Ascending aorta (tissue), 2 donors: ENCODE measurements around the gene PPM1A. TPM values are rescaled to one million over a fixed set of nuclear protein-coding genes. Genes with fewer than 3 reads are reported as not detected.

Experiments
- DNase-seq, 2 donors: peaks; one replicate each; pipeline ENCODE4 v3.0.0-alpha.2; 2019; ENCODE audit warnings: low spot score in 2 of 2
- H3K27ac ChIP-seq, 2 donors: fragments of 200-600 bp; sonication (generic); one replicate each; pipeline ENCODE4 v1.5.1; 2016 to 2017; ENCODE audit warnings: mild to moderate bottlenecking in 1 of 2
- H3K27me3 ChIP-seq: fragments of 200-600 bp; sonication (generic); one replicate; pipeline ENCODE4 v1.5.1; 2017
- H3K36me3 ChIP-seq, 2 donors: fragments of 200-600 bp; sonication (generic); one replicate each; pipeline ENCODE4 v1.5.1; 2016
- H3K4me1 ChIP-seq, 2 donors: fragments of 200-600 bp; sonication (generic); one replicate each; pipeline ENCODE4 v1.5.1; 2016 to 2017; ENCODE audit warnings: mild to moderate bottlenecking in 1 of 2
- H3K4me3 ChIP-seq, 2 donors: fragments of 200-600 bp; sonication (generic); one replicate each; pipeline ENCODE4 v1.5.1; 2016 to 2017; ENCODE audit warnings: mild to moderate bottlenecking in 1 of 2
- H3K9me3 ChIP-seq, 2 donors: fragments of 200-600 bp; sonication (generic); one replicate each; pipeline ENCODE4 v1.5.1; 2016
- intact Hi-C: fragments of 100-400 bp; cut with DNase I; formaldehyde crosslinking; loops from one replicate; pipeline ENCODE4 v1.15.1; 2023
- total RNA-seq: library from RNA; depleted of rRNA; stranded (reverse); fragments of >200 nt; gene quantifications from one replicate; pipeline ENCODE4 v1.1.0, GENCODE V29; 2016
- TF ChIP-seq, protein P1 (sequence below), 3 experiments: fragments of 200-600 bp in 2 of 3; fragments of 450-650 bp in 1 of 3; sonication (generic) in 2 of 3; IDR thresholded peaks; one replicate each; pipeline ENCODE4 v1.5.1; 2016 to 2019; ENCODE audit warnings: antibody characterized with exemption in 3 of 3, mild to moderate bottlenecking in 1 of 3, moderate library complexity in 1 of 3

The PPM1A gene
- total RNA-seq, 1 donor from 2014 or later = 25.0 TPM

DNA sequence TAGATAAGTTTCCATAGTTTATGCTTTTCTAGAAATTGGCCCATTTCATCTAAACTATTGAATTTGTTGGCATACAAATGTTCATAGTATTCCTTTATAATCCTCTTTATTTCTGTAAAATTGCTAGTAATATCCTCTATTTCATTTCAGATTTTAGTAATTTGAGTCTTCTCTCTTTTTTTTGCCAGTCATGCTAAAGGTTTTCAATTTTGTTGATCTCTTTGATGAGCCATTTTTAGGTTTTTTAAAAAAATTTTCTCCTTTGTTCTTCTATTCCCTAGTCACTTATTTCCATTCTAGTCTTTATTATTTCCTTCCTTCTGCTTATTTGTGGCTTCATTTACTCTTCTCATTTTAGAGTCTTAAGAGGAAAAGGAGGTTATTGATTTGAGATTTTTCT, 19.4 kb upstream of the PPM1A start:
- H3K36me3 ChIP-seq = no peaks in the 10 kb centered on the region
- H3K4me1 ChIP-seq = no peaks in the 10 kb centered on the region
- no peak overlapping the region for H3K27ac ChIP-seq
- no peak overlapping the region for H3K4me3 ChIP-seq
- peaks cover 0 to 9% of the 10 kb centered on the region in 2 donors for H3K9me3 ChIP-seq
- H3K27me3 ChIP-seq = no peaks in the 10 kb centered on the region
- DNase-seq = no peak
- TF ChIP-seq, protein P1, sequence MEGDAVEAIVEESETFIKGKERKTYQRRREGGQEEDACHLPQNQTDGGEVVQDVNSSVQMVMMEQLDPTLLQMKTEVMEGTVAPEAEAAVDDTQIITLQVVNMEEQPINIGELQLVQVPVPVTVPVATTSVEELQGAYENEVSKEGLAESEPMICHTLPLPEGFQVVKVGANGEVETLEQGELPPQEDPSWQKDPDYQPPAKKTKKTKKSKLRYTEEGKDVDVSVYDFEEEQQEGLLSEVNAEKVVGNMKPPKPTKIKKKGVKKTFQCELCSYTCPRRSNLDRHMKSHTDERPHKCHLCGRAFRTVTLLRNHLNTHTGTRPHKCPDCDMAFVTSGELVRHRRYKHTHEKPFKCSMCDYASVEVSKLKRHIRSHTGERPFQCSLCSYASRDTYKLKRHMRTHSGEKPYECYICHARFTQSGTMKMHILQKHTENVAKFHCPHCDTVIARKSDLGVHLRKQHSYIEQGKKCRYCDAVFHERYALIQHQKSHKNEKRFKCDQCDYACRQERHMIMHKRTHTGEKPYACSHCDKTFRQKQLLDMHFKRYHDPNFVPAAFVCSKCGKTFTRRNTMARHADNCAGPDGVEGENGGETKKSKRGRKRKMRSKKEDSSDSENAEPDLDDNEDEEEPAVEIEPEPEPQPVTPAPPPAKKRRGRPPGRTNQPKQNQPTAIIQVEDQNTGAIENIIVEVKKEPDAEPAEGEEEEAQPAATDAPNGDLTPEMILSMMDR (IDR thresholded peaks at IDR 0.05) = no peak
- intact Hi-C loops = no loop called here

GRCh38 chr14:60232185-60232584, 16.8 kb upstream of the PPM1A start:
- H3K27ac ChIP-seq = no peak overlapping the region
- no peaks in the 10 kb centered on the region for H3K27me3 ChIP-seq
- intact Hi-C loops = no loop called here
- TF ChIP-seq, protein P1 (IDR thresholded peaks at IDR 0.05) = no peak
- peaks cover 0 to 9% of the 10 kb centered on the region in 2 donors for H3K9me3 ChIP-seq
- H3K4me3 ChIP-seq = no peak overlapping the region
- no peak for DNase-seq
- H3K4me1 ChIP-seq = no peaks in the 10 kb centered on the region
- no peaks in the 10 kb centered on the region for H3K36me3 ChIP-seq

DNA sequence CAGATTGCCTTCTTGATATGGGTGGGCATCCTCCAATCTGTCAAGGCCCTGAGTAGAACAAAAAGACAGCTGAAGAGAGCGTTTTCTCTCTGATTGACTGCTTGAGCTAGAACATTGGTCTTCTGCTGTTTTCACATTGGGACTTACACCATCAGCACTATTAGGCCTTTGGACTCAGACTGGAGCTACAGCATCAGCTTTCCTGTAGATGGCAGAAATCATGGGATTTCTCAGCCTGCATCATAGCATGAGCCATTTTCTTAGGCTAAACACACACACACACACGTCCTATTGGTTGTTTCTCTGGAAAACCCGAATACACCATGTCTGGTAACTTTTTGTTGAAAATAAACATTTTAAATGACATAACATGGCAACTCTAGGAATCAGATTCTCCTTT, 15.8 kb upstream of the PPM1A start:
- no peak for DNase-seq
- Histone ChIP-seq H3K9me3 (peaks cover 0 to 9% of the 10 kb centered on the region in 2 donors), H3K36me3 (no peaks in the 10 kb centered on the region), H3K4me3 (no peak overlapping the region), H3K27me3 (no peaks in the 10 kb centered on the region), H3K27ac (no peak overlapping the region), H3K4me1 (no peaks in the 10 kb centered on the region)
- TF ChIP-seq, protein P1 (IDR thresholded peaks at IDR 0.05) = no peak
- intact Hi-C loops = no loop called here

DNA sequence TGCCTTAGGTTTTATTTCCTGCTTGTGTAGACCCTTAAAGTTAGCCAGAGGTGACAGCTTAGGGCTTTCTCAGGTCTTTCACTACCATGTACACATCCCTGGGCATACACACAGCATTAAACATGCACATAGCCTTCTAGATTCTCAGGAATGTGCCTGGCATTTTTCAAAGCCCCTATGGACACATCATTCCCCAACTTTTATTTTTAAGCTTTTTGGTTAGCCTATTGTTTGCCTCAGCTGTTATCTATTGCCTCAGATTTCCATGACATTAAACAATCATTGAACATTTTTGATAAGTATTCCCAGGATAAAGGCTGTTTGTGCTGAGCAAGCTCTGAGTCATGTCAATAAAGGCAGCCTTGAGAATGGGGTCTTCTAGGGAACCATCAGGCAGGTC, 15.1 kb upstream of the PPM1A start:
- Histone ChIP-seq H3K27me3 (no peaks in the 10 kb centered on the region), H3K36me3 (no peaks in the 10 kb centered on the region), H3K4me3 (no peak overlapping the region), H3K9me3 (peaks cover 0 to 9% of the 10 kb centered on the region in 2 donors), H3K4me1 (no peaks in the 10 kb centered on the region), H3K27ac (no peak overlapping the region)
- TF ChIP-seq, protein P1 (IDR thresholded peaks at IDR 0.05) = no peak
- intact Hi-C loops = no loop called here
- DNase-seq = no peak

DNA sequence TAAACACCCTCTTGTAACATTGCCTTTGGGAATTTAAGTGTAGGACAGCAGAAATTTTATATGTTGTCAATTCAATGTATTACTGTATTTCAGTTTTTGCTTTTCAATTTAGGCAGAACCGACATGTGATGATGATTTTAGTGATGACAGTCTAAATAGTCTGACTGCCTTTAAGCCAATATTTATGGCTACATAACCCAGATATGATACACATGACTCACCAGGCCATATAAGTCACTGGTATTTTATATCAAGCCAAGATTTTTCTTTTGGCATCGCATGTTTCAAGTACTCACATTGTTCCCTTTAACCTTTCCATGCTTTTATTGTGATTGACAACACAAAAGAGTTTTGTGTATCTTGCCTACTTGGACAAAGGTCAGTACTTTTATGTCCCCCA, 13.6 kb upstream of the PPM1A start:
- H3K9me3 ChIP-seq = peaks cover 0 to 9% of the 10 kb centered on the region in 2 donors
- no peak overlapping the region for H3K27ac ChIP-seq
- no peaks in the 10 kb centered on the region for H3K4me1 ChIP-seq
- H3K27me3 ChIP-seq = no peaks in the 10 kb centered on the region
- no peaks in the 10 kb centered on the region for H3K36me3 ChIP-seq
- H3K4me3 ChIP-seq = no peak overlapping the region
- no peak for DNase-seq
- intact Hi-C loops = no loop called here
- TF ChIP-seq, protein P1 (IDR thresholded peaks at IDR 0.05) = no peak

DNA sequence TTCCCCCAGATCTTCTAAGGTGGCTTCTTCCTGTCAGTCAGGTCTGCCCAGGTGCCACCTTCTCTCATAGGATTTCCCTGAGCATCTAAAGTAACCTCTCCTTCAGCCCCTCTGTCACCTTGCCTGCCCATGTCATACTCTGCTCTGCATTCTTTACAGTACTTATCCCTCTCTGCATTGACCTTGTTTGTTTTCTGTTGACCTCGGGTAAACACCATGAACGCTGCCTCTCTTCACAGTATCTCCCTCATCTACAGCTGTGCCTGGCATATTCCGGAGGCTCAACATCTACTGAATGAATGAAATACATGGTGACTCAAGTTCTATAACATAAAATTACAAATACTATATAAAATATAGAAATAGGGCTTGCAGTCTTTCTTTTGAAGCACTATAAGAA, 10.1 kb upstream of the PPM1A start:
- H3K27me3 ChIP-seq = no peaks in the 10 kb centered on the region
- H3K4me1 ChIP-seq = no peaks in the 10 kb centered on the region
- TF ChIP-seq, protein P1 (IDR thresholded peaks at IDR 0.05) = no peak
- no peaks in the 10 kb centered on the region for H3K9me3 ChIP-seq
- H3K4me3 ChIP-seq = no peak overlapping the region
- H3K27ac ChIP-seq = no peak overlapping the region
- no peak for DNase-seq
- no peaks in the 10 kb centered on the region for H3K36me3 ChIP-seq
- intact Hi-C loops = no loop called here
